Chondrocyte (in vitro differentiated cells): Measurements from ENCODE around the gene ACVR1. TPM values are rescaled to one million over a fixed set of nuclear protein-coding genes. Genes with fewer than 3 reads are reported as not detected.
A peak's percentile ranks its signal among the peaks of the same experiment; 100 is the strongest.

Source experiments
- DNase-seq: peaks from one replicate; pipeline ENCODE4 v3.0.0; 2021; ENCODE audit warnings: mixed read lengths, low spot score
- H3K27ac Mint-ChIP-seq: one replicate; pipeline ENCODE4 v1.8.0; 2021; ENCODE audit warnings: mild to moderate bottlenecking, moderate library complexity, mixed read lengths; ENCODE audit not compliant: unreplicated experiment
- H3K27me3 Mint-ChIP-seq: 2 replicates; pipeline ENCODE4 v1.8.0; 2021; ENCODE audit warnings: low read depth, mixed read lengths
- H3K36me3 Mint-ChIP-seq: 2 replicates; pipeline ENCODE4 v1.8.0; 2021; ENCODE audit warnings: low read depth, mixed read lengths
- H3K4me1 Mint-ChIP-seq: 2 replicates; pipeline ENCODE4 v1.8.0; 2021; ENCODE audit warnings: low read depth, mild to moderate bottlenecking, mixed read lengths
- H3K4me3 Mint-ChIP-seq: one replicate; pipeline ENCODE4 v1.8.0; 2021; ENCODE audit warnings: mild to moderate bottlenecking, moderate library complexity, mixed read lengths; ENCODE audit not compliant: unreplicated experiment
- H3K9me3 Mint-ChIP-seq: 2 replicates; pipeline ENCODE4 v1.8.0; 2021; ENCODE audit warnings: low read depth, mixed read lengths
- total RNA-seq: library from RNA; stranded (reverse); gene quantifications from 3 replicates; pipeline ENCODE4 v1.2.1, GENCODE V29; 2021
- TF ChIP-seq, protein P1 (sequence below): fragments of 200-600 bp; sonication (generic); IDR thresholded peaks from 2 replicates; pipeline ENCODE4 v1.5.0; 2021; ENCODE audit warnings: antibody characterized with exemption, mild to moderate bottlenecking, moderate library complexity

ACVR1 gene
- total RNA-seq, 1 donor from 2014 or later = 81.7 TPM

DNA sequence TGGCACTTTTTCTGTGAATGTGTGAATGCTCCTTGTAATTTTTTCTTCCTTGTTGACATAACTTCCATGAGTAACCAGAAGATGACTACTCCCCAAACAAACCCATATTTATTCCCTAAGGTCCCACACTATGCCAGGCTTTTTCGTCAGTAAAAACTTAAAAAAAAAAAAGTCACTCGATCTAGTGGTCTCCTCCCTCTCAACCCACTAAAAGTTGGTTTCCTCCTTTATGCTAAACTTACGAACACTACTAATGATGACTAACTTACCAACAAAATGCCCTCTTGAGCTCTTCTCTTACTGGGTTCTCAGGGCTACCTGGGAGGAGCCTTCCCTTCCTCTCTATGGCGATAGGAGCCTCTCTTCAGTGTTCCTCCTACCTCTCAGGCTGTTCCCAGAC is 18.2 kb downstream of the ACVR1 start:
- Mint-ChIP-seq H3K4me3 (no peak overlapping the region), H3K27me3 (no peaks in the 10 kb centered on the region), H3K9me3 (no peaks in the 10 kb centered on the region), H3K4me1 (peaks cover 51% of the 10 kb centered on the region), H3K27ac (peak overlapping the region; percentile 95), H3K36me3 (peaks cover 4% of the 10 kb centered on the region)
- TF ChIP-seq, protein P1, sequence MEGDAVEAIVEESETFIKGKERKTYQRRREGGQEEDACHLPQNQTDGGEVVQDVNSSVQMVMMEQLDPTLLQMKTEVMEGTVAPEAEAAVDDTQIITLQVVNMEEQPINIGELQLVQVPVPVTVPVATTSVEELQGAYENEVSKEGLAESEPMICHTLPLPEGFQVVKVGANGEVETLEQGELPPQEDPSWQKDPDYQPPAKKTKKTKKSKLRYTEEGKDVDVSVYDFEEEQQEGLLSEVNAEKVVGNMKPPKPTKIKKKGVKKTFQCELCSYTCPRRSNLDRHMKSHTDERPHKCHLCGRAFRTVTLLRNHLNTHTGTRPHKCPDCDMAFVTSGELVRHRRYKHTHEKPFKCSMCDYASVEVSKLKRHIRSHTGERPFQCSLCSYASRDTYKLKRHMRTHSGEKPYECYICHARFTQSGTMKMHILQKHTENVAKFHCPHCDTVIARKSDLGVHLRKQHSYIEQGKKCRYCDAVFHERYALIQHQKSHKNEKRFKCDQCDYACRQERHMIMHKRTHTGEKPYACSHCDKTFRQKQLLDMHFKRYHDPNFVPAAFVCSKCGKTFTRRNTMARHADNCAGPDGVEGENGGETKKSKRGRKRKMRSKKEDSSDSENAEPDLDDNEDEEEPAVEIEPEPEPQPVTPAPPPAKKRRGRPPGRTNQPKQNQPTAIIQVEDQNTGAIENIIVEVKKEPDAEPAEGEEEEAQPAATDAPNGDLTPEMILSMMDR = no peak
- DNase-seq = no peak

DNA sequence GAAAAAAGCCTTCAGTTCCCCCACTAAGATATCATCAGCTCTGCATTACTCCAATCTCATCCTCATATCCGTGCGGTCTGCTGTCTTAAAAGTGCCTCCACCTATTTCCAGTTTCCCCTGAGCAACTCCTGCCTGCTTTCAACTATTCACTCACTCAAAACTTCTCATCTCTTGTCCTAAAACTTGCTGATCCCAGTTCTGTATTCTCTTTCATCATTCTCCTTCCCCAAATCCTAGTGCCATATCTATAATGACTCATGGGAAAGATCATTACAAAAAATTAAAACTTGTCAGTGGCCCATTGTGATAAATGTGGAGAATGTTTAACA is 20.0 kb downstream of the ACVR1 start:
- Mint-ChIP-seq H3K4me3 (peak overlapping the region; percentile 8), H3K27me3 (no peaks in the 10 kb centered on the region), H3K4me1 (peaks cover 65% of the 10 kb centered on the region), H3K27ac (peak overlapping the region; percentile 95), H3K36me3 (peaks cover 4% of the 10 kb centered on the region), H3K9me3 (no peaks in the 10 kb centered on the region)
- TF ChIP-seq, protein P1 = no peak
- no peak for DNase-seq

DNA sequence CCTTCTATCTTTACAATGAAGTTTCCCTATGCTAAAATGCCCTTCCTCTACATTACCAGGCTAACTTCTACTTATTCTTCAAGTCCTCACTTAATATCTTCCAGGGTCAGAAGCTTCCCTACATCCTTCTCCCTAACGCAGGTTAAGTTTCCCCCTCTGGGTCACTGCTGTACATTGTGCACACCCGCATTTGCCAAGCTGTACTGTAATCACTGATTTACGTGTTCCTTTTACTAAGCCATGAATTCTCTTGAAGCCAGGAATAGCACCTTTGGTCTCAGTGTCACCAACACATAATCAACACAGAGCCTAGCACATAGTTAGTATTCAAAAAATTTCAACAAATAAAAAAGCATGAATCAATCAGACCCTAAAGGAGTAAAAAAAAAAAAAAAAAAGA is 22.3 kb downstream of the ACVR1 start:
- H3K9me3 Mint-ChIP-seq = no peaks in the 10 kb centered on the region
- peaks cover 77% of the 10 kb centered on the region for H3K4me1 Mint-ChIP-seq
- H3K27ac Mint-ChIP-seq = peak overlapping the region; percentile 23
- TF ChIP-seq, protein P1 = no peak
- no peak for DNase-seq
- peaks cover 9% of the 10 kb centered on the region for H3K36me3 Mint-ChIP-seq
- no peaks in the 10 kb centered on the region for H3K27me3 Mint-ChIP-seq
- H3K4me3 Mint-ChIP-seq = no peak overlapping the region

DNA sequence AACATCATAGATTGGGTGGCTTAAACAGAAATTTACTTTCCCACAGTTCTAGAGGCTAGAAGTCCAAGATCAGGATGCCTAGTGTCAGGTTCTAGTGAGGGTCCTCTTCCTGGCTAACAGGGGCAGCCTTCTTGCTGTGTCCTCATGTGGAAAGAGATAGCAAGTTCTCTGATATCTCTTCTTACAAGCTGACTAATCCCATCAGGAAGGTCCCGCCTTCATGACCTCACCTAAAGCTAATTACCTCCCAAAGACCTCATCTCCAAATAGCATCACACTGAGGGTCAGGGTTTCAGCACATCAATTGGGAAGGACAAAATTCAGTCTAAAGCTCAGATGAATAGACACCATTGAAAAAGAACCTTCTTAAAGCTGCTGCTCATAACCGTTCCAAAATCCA is 22.9 kb downstream of the ACVR1 start:
- H3K4me1 Mint-ChIP-seq = peaks cover 75% of the 10 kb centered on the region

DNA sequence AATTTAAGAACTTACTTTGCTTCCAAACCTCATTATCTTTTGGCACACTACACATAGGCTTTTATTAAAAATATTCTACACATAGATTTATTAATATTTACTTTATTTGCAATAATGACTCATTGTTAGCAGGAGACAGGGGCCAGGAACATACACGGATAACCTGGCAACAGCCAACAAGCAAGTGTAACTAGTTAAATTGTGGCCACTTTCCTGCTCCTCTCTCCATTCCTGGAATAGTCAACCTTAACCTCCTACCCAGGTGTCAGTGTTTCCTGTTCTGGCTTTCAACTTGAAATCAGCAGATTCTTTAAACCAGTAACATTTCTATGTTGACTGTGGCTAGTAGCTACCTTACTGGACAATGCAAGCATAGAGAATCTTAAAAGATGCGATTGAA is 26.5 kb downstream of the ACVR1 start:
- Mint-ChIP-seq H3K27me3 (no peaks in the 10 kb centered on the region), H3K4me1 (peaks cover 67% of the 10 kb centered on the region), H3K9me3 (no peaks in the 10 kb centered on the region), H3K4me3 (no peak overlapping the region), H3K27ac (peak overlapping the region; percentile 50), H3K36me3 (peaks cover 13% of the 10 kb centered on the region)
- no peak for DNase-seq
- TF ChIP-seq, protein P1 = no peak

More for the DNA sequence above, 22.9 kb downstream of the ACVR1 start:
- Mint-ChIP-seq H3K9me3 (no peaks in the 10 kb centered on the region), H3K27me3 (no peaks in the 10 kb centered on the region), H3K36me3 (peaks cover 9% of the 10 kb centered on the region), H3K27ac (peak overlapping the region; percentile 58), H3K4me3 (no peak overlapping the region)
- no peak for DNase-seq
- TF ChIP-seq, protein P1 = no peak
